Ramos (cell line): ENCODE measurements around the gene GCC1.
"Not testable (repeated sequence)": the region's sequence is repeated elsewhere in the genome, so short reads cannot be mapped to it uniquely, and the experiment has no call there.

Source experiments
- in situ Hi-C: fragments of 300-500 bp; cut with MboI; formaldehyde crosslinking; loops from one replicate; pipeline ENCODE4 v1.14.3; 2022; ENCODE audit warnings: low sequenced_read_pairs; ENCODE audit not compliant: unreplicated experiment

GCC1 gene

GRCh38 chr7:127546313-127546712 lies 39.1 kb downstream of the GCC1 start:
- in situ Hi-C loops: no loop called here

- in situ Hi-C loops: no loop called here
These were observed 43.8 kb downstream of the GCC1 start for GRCh38 chr7:127541548-127541947.

GRCh38 chr7:127540461-127540860 lies 44.9 kb downstream of the GCC1 start:
- in situ Hi-C loops: not testable (repeated sequence)

- in situ Hi-C loops: no loop called here
These were observed 46.3 kb downstream of the GCC1 start for GRCh38 chr7:127539116-127539515.

GRCh38 chr7:127536741-127537140 lies 48.7 kb downstream of the GCC1 start:
- in situ Hi-C loops: no loop called here

- in situ Hi-C loops: no loop called here
These were observed 49.1 kb downstream of the GCC1 start for GRCh38 chr7:127536394-127536691.

GRCh38 chr7:127535546-127536393 lies 49.6 kb downstream of the GCC1 start:
- in situ Hi-C loops: no loop called here

- in situ Hi-C loops: no loop called here
These were observed 50.8 kb downstream of the GCC1 start for GRCh38 chr7:127534636-127535035.

- in situ Hi-C loops: no loop called here
These were observed 52.7 kb downstream of the GCC1 start for GRCh38 chr7:127532736-127533135.

- in situ Hi-C loops: no loop called here
These were observed 53.2 kb downstream of the GCC1 start for GRCh38 chr7:127532151-127532550.
